HT-29 (cell line): ENCODE measurements around the gene RASSF9. TPM values are rescaled to one million over a fixed set of nuclear protein-coding genes. Genes with fewer than 3 reads are reported as not detected.

Experiments
- DNase-seq: peaks from one replicate; pipeline ENCODE4 v3.0.0-alpha.2; 2015; ENCODE audit warnings: low spot score
- total RNA-seq: library from RNA; depleted of rRNA; stranded (reverse); fragments of >200 nt; shearing (Covaris generic); gene quantifications from 2 replicates; pipeline ENCODE4 v1.2.3, GENCODE V29; 2014

RASSF9 gene
- total RNA-seq, 1 experiment from 2014 or later, result 0.05 TPM

DNA sequence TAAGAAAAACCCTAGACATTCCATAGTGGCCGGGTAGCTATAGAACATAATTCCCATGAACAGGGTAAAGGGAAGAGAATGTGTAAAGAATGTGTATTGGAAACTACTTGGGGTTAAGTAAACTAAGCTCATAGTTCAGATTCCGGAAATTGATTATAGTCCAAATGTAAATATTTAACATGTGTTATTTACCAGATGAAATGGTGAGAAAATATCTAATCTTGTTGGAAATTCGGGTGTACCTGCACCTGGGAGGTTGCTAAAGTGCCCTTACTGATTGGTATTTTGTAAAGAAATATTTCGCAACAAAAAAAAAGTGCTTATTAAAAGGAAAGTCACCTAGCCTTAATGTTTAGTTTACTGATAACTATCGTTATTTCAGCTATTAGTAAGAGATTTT lies 14.4 kb downstream of the RASSF9 start:
- peak; percentile 66 for DNase-seq

DNA sequence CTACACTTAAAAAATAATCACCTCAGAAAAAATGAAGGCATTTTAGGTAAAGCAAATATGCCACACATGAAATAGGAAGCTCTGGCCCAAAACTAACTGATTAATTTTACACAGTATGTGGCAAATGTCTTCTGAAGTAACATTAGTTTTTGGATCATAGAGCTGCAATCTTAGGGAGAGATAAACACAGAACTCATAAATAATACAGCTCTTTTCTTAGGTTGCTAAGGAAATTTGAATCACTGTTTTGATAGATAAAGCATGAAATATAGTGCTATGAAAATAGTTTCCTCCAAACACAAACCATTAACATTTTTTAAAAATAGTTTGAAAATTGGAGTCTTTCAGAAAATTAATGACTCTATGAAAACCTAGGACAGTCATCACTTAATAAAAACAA lies 15.0 kb downstream of the RASSF9 start:
- no peak for DNase-seq

DNA sequence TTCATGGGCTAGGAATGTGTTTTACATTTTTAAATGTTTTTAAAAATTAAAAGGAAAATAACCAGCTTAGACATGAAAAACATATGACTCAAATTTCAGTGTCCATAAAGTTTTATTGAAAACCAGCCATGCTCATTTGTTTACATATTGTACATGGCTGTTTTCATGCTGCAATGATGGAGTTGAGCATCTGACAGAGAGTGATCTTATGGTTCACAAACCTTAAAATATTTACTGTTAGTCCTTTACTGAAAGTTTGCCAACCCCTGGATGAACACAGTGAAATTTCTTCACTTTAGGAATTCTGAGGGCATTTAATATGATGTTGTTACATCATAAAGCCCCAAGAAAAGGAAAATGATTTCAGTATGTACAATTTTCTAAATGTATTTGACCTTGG lies 16.1 kb downstream of the RASSF9 start:
- DNase-seq, result no peak

DNA sequence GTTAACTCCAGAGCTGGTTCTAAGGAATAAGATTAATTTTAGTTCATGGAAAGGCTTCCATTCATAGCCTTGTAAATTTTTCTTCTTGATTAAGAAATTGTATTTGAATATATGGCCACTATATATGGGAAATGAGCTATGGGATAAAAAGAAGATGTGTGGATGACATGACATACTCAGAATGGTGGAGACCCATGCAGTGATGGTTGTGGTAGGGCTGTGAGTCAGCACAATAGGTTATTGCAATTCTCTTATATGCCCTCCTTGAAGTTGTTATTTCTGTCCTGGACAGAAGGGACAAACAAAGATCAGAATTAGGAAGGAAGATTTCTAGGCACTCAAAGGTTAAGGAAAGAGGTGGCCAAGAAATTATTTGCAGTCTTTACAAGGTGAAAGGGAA lies 21.5 kb downstream of the RASSF9 start:
- DNase-seq, result no peak

DNA sequence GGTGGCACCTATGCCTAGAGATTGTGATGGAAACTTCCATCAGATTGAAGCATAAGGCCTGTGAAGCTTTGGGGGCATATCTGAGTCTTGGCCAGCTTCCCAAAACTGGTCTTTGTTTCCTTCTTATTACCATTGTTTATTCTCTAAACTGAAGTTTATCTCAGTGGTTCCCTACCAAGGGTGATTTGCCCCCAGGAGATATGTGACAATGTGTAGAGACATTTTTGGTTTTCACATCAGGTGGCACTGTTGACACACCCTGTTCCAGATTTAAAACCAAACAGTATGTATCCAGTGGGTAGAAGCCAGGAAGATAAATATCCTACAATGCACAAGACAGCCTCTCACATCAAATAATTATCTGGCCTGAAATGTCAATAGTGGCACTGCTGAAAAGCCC lies 22.1 kb downstream of the RASSF9 start:
- DNase-seq, result no peak

DNA sequence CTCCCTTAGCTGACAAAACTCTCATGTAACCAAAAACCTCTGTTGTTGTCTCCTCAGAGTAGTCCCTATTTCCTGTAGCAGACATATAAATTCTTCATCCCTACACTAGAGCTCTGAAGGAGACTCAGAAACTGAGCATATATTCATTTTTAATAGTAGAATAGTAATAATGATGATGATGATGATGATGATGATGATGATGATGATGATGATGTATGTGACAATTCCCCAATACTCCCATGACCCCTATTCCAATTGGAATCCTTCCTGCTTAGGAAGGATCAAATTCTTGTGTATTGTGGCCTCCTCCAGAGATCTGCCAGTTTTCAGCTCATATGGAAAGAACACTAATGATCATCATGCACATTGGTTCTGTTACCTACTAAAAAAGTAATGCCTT lies 26.7 kb downstream of the RASSF9 start:
- DNase-seq, result no peak

DNA sequence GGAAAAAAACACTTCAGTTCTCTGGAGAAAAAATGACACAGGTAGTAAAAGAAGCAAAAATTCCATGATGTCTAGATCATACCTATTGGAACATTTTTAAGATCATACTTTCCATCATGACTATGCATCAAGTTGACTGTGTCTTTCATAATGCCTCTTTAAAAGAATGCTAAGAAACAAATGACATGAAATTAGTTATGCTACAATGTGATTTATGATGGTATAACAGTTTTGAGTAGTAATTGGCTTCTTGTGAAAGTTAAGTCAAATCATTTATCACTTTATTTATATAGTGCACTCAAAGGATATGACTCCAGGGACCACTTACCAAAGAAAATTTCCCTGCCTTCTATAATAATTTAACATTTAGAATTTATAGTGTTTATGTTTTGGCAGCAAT lies 28.5 kb downstream of the RASSF9 start:
- no peak for DNase-seq

DNA sequence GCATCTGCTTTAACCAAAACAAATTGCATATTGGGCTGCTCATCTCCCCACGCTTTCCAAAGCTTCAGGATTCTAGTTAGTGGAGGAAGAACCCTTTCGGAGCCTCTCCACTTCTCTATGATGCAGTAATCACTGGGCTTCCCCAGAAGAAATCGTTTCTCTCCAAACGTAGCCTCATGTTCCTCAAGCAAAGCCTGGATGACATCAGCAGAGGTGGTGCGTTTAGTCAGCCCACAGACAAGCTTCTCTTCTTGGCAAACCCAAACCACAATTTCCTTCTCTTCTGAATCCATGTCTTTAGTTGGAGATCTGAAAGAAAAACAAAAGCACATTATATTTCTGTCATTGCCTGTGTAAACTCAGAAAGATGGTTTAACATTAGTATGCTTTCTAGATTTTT lies 30.6 kb downstream of the RASSF9 start:
- no peak for DNase-seq

DNA sequence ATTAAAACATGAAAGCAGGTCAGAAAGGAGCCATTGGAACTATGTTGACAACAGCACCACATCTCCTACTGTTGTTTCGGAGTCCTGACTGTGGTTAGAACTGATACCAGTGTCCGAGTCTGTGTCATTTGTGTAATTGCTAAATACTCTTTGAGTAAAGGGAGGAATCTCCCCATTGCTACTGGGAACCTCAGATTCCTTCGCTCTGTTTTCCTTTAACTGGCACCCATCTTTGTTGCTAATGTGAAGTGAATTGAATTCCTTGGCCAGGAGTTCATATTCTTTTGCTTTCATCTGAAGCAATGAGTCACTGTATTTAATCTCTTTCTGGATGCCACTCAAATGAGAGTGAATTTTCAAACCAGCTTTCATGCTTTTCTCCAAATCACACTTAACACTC lies 31.5 kb downstream of the RASSF9 start:
- DNase-seq, result no peak

DNA sequence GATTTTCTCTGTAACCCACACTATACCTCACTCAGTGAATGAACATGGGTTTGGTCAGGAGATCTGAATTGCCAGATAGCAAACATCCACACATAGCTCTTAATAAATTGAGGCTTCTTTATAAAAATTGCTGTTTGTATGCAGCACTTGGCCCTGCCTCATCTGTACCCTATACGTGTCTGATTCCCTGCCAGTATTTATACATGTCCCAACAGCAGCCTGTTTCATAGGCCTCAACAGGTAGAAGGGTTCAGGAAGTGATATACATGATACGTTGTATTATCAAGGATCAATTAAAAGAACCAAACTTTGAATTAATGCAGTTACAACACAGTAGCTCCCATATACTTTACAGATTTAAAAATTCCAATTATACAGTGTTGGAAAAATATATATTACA lies 32.3 kb downstream of the RASSF9 start:
- DNase-seq, result no peak

DNA sequence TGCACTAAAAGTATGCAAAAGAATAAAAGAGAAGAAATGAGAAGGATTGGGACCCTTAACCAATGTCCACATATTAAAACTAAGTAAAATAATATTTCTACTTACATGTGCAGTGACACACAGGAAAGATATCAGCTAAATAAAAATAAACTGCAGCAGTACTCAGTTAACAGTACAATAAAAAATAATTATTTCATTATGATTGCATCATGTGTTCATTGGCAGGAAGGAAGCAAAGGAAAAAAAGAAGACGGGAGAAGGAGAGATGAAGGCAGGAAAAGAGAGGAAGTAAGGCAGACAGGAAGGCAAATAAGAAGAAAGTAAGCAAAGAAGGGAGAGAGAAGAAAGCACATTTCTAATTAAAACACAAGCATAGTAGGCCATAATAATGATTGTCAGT lies 33.0 kb downstream of the RASSF9 start:
- no peak for DNase-seq

DNA sequence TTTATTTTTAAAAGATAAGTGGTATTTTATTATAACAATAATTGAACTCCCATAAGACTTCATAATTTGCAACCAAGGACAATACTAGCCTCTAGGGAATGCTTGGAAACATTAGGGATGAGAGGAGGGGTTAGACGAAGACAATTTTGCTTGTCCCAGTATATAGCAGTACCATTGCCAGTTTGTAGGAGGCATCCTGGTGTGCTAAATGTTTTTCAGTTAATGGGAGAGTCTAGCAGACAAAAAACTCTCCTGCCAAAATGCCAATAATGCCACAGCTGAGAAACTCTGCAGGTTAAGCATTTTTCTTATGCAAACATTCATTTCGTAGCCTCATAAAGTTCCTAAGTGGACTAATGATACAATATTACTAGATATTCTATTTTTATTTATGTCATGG lies 38.1 kb downstream of the RASSF9 start:
- no peak for DNase-seq

DNA sequence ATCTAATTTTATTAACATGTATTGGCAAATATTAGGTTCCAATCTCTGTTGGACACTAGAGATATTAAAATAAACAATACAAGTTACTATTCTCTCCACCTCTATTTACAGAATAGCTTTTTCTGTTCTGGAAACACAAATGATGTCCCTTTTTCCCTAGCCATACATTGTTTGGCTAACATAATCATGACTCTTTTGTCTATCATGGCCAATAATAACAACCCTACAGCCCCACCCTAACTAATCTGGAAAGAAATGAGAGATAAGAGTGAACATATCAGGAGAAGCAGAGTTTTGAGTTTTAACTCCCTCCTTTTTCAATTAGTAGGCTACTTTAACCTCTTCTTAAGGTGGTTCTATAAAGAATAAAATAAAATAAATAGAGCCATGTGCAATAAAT lies 40.2 kb downstream of the RASSF9 start:
- DNase-seq, result no peak

DNA sequence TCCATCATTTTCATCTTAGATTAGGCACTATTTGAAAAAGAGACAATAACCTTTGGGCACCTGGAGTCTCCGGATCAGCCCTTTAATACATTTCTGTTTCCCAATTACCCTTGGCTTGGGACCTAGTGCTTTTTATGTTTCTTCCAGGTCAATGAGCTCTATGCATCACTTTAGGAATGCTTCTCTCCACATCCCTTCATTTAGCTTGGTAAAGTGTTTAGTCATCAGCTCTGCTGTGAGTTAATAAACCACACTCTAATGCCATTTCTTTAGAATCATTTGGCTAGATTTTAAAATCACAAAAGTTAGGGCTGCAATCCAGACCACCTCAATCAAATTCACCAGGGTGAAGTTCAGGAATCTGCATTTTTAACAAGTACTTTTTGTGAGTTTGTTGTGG lies 41.7 kb downstream of the RASSF9 start:
- DNase-seq, result no peak

DNA sequence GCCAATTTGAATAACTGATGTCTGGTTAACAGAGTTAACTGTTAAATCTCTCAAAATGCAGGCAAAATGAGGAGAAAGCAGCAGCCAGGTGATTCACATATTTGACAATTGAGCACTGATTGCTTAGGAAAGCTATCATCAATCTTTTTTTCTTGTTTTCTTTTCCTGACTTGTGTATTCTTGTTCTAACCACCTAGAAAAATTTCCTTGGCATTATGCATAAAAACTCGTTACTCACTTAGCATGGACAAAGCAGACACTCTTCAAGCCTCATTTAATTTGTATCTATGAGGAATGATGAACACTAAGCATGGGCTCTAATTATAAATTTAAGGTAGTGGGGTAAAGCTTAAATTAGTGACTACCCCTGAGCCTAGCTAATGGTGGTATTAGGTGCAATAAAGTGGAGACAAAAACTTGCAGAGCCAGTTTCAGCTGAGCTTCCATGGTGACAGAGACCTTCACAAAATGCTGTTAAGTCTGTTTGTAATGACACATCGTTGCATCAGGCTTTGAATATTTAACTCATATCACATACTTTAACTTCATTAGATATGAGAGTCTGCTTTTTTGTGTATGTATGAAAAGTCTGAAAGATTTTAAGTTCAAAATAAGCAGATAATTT lies 52.0 kb downstream of the RASSF9 start:
- DNase-seq, result no peak

DNA sequence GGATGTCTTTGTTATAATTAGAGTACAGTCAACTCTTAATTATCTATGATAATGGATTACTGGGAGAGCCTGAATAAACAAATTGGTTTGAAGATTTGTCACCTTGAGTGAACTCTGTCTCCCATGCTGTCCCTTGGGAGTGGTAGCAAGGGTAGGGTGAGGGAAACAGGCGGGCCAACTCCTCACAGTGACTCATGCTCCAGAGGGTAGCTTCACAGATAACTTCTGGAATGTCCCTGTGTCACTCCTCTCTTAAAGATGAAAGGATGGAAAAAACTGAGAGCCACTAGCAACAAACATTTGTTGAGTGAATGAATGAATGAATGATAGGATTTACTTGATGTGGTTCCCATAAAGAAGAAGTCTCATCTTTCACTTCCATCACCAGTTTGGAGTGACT lies 53.5 kb downstream of the RASSF9 start:
- no peak for DNase-seq

DNA sequence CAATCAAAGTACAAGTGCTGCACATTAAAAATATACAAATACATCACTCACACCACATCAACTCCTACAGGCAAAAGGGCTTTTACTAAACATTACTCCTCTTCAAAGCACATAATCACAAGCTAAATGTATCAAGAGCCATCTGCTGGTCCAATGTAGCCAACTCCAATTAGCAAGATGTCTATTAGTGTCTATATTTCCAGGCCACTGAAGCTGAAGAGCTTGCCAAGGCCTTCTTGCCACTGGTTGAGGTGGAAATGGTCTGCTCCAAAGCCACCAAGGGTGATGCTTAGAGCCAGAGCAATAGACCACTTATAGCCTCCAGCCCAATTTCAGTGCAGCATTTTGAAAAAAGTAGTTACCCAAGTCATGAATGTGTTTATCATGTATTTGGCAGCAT lies 54.4 kb downstream of the RASSF9 start:
- no peak for DNase-seq

DNA sequence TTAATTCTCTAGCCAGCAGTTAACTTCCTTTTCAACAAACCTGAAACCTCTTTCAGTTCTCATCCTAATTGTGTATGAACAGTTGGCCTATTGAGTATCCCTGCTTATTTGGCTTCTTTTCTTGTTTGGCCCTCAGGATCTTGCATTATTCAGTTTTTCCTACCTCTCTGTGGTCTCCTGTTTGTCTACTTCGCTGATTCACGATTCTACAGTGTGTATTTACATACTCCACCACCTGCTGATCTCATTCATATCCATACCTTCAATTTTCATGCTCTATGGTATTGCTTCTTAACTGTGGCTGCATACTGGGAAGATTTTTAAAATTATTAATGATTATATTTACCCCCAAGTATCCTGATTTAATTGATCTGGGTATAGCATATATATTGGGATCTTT lies 56.4 kb downstream of the RASSF9 start:
- no peak for DNase-seq

DNA sequence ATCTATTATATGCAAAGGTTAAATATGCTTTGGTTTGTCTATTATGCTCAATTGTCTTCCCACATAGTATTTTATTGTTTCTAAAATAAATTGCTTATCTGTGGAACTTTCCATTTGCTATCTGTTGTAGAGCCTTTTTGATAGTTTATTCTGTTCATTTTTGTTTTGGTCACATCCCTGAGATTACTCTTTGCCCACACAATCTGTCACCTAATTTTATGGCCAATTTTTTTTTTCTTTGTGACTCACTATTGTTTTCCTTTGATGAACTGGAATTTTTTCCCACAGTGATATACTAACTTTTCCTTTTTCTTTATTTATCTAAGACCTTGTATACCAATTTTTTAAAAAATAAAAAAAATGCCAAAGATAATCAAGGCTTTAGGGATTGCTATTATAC lies 61.1 kb downstream of the RASSF9 start:
- no peak for DNase-seq

DNA sequence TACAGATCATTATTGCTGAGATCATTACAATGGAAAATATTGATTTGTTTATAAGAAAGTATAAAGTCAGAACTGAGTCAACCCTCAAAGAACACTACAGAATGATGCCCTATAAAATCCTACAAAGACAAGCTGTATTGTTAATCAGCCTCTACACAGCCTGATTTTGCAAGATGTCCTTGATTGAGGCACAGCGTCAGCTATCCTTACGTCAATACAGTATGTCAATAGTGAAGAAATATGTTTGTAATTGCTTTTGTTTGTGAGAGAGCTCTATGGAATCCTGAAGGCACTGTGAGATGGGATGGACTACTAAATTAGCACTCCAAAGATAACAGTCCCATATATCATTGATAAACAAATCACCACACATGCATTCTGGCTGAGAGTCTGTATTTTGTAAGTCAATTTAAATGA lies 70.7 kb downstream of the RASSF9 start:
- DNase-seq, result no peak

DNA sequence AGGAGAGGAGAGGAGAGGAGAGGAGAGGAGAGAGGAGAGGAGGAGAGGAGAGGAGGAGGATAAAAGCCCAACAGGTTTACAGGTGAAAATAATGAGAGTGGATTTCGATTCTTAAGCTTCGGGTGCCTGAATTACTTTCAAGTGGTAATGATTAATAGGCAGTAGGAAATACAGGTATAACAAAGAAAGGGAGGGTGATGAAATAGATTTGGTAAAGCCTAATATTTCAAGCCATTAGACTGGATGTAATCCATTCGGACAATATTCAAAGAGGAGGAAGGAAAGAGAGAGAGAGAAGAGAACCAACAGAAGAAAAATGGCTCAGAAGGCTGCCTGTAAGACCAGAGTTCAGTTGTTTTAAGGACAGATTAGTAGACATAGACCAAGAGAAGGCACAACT lies 76.6 kb downstream of the RASSF9 start:
- peak; percentile 23 for DNase-seq

DNA sequence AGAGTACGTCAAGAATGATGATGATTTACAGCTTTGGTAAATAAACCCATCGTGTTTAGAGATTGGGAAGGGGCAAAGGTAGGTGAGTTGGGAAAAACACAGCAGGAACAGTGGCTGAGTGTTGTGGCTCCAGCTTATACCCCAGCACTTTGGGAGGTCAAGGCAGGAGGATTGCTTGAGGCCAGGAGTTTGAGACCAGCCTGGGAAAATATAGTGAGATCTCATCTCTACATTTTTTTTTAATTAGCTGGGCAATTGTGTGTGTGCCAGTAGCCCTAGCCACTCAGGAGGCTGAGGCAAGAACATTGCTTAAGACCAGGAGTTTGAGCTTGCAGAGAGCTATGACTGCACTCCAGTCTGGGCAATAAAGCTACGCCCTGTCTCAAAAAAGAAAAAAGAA lies 77.1 kb downstream of the RASSF9 start:
- DNase-seq, result peak; percentile 14

DNA sequence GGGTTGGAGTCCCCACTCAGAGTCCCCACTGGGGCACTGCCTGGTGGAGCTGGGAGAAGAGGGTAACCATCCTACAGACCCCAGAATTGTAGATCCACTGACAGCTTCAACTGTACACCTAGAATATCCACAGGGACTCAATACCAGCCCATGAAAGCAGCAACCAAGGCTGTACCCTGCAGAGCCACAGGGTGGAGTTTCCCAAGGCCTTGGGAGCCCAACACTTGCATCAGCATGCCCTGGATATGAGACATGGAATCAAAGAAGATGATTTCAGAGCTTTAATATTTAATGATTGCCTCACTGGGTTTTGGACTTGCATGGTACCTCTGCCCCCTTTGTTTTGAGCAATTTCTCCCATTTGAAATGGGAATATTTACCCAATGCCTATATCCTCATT lies 80.4 kb downstream of the RASSF9 start:
- DNase-seq, result no peak
